Activated T-helper 1 cell treated with anti-CD3 and anti-CD28 coated beads, Interleukin-2, amount 50 U/mL, for 16 hours (primary cell): ENCODE results near the gene NAIF1.

ENCODE experiments used
- DNase-seq, 2 donors: peaks; one replicate each; pipeline ENCODE4 v3.0.0-alpha.2; 2020; ENCODE audit warnings: low read depth in 1 of 2, low spot score in 1 of 2

Gene NAIF1

GRCh38 chr9:128102861-128103588 lies 35.9 kb upstream of the NAIF1 start:
- DNase-seq = no peak

DNA sequence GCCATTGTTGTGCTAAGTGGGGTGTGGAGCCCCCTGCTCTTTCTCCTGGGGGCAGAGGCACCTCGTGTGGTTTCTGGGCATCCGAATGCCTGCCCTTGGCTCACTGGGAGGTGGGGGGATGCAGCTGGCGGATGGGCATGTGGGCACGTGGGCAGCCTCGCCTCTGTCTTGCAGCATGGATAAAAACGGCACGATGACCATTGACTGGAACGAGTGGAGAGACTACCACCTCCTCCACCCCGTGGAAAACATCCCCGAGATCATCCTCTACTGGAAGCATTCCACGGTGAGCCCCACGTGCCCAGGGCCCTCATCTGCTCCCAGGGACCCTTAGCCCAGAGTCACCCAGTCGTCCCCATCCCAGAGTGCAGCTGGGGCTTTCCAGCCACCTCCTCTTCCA lies 35.1 kb upstream of the NAIF1 start:
- no peak for DNase-seq

DNA sequence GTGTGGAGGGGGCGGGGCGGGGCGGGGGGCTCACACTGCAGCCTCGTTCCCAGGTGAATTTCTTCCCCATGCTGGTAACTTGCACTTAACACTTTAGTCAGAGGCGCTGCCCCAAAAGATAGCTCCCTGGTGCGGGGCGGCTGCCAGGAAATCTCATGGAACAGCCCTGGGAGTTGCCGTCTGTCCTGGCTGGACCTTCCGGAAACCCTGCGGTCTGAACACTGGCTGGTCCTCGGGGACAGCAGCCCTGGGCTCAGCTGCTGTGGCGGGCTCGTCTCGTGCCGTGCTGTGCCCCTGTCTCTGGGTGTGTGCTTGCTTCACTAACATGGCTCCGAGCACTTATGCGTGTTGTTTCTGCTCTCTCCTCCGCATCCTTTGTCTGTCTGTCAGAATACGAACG lies 34.6 kb upstream of the NAIF1 start:
- no peak for DNase-seq

GRCh38 chr9:128101231-128101661 lies 34.1 kb upstream of the NAIF1 start:
- DNase-seq = no peak

- no peak for DNase-seq
Measured at GRCh38 chr9:128100581-128100980, 33.5 kb upstream of the NAIF1 start.

GRCh38 chr9:128099932-128100491 lies 32.9 kb upstream of the NAIF1 start:
- DNase-seq = no peak

GRCh38 chr9:128099231-128099931 lies 32.3 kb upstream of the NAIF1 start:
- no peak for DNase-seq

DNA sequence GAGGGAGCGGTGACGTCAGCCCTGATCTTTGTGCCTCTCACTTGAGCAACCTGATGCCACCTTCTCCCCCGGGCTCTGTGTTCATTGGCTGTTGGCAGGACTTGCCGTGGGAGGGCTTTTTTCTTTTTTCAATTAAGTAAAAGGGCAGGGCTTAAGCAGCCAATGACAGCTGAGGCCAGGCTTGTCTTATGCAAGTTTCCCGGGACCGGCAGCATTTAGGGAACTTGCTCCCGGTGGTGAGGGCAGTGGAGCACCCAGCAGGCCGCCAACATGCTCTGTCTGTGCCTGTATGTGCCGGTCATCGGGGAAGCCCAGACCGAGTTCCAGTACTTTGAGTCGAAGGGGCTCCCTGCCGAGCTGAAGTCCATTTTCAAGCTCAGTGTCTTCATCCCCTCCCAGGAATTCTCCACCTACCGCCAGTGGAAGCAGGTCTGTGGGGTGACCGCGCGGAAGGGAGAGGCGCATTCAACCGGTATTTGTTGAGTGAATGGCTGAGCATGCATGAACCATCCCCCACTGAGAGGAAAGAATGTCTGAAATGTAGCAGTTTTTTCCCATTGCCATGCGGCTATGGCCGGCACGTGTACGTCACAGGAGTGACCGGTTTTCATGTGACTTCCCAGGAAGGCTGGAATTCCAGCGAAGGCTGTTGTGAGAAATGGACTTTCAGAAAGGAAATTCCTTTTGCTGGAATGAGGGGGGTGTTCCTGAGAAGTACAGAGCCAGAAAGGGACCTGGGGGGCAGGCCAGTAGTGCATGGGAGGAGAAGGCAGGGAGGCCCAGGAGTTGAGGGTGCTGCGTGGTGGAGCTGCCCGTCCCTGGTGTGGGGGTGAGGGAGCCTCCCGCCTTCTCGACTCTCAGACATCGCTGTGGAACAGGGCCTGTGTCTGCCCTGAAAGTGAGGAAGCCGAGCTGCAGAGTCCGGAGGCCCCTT lies 31.4 kb upstream of the NAIF1 start:
- peak in 1 of 2 donors; percentile 21 for DNase-seq

DNA sequence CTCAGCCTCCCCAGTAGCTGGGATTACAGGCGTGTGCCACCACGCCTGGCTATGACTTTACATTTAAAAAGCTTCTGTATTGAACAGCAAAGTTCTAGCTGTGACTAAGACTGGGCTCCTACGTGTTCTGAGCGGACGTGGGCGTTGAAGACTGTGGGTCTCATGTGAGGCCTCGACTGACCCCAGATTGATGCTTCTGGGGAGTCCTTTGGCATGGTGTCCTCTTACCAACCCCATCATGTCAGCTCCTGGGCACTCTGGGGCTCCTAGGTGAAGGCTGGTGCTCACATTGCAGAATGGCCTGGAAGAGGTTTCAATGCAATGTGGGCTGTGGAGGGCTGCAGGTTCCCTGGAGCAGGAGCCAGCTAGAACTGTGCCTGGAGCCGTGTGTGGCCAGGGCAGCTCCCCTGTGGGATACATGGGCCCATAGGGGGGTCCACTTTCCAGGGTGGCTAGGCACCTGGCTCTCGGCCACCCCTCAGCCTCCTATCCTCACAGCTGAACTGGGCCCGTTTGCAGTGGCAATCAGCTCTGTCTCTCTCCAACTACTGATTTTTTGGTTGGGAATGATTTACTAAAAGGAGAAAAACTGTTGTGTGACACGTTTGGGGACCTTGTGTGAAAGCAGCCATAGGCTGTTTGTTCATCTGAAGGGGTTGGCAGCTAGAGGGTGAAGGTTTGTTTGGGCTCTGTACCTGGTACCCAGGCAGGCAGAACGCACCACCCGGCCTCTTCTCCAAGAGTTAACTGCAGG lies 30.6 kb upstream of the NAIF1 start:
- no peak for DNase-seq

GRCh38 chr9:128096616-128097536 lies 29.8 kb upstream of the NAIF1 start:
- no peak for DNase-seq

DNA sequence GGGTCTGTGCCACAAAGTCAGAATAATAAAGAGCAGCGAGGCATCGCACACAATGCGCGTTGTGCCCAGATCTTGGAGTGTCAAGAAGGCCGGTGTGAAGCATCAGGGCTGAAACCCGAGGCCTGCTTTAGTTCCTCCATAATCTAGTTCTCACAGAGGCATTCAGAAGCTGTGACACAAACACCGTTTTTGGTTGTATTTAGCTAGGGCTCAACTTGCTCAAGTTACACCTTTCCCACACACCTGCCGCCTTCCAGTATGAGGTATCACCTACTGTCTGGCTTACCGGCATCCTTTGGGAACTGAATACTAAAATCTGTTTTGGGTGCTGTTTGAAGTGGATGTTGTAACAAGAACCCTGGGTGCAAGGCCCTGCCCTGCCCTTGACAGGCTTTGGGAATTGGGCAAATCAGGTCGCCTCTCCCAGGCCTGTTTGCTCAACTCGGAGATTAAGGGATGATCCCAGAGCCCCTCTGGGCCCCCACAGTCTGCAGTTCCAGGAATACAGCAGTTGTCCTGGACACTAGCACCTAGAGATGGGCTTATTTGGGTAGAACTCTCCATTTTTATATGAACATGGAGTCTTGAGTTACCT lies 27.9 kb upstream of the NAIF1 start:
- DNase-seq = no peak

DNA sequence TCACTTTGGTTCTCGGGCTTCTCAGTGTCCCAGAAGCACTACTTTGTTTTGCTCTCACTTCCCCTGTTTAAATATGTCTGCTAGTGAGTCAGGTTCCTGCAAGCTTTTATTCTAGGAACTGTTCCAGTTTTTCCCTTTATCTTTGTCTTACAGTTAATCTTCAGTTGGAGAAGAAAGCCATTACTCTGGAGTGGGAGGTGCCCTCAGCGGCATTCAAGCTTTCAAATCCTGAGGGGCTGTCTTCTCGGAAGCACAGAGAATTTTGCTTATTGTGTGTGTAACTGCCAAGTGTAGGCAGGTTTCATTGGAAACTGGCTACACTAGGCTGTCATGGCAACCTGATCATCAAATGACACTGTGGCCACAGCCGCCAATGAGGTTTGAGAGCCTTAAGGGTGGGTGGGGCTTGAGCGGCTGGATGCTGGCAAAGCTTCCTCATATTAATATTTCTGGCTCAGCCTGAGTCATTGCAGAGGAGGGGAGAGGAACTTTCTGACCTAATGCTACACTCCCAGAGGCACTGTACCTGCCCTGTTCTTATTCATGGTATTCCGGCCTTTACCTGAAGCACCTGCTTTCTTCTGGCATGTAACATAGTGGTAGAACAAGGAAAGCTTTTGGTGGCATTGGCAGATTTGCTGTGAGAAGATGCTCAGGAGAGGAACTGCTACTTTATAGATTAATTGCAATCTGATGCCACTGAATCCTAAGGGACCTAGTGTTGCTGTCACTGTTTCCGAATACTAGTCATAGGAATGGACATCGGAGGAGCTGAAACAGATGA lies 27.2 kb upstream of the NAIF1 start:
- DNase-seq = peak in 1 of 2 donors; percentile 61

DNA sequence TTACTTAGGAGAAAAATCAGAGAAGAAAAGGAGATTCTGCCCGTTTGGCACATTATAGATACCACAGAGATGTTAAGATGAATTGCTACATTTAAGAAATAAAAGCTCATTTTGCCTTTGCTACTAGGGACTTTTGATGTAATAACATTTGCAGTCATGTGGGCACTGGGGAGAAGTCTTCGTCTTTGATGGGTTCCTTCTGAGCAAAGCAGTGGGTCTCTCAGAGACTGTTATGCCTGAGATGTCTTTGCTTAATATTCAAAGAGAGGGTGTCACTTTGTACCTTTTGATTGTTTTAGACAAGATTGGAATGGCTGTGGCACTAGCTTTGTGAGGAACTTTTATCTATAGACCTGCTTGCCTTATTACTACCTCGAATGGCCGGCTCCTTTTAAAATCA lies 25.9 kb upstream of the NAIF1 start:
- DNase-seq = no peak

- no peak for DNase-seq
Measured at GRCh38 chr9:128092199-128092977, 25.3 kb upstream of the NAIF1 start.

GRCh38 chr9:128091571-128091970 lies 24.5 kb upstream of the NAIF1 start:
- DNase-seq = no peak

DNA sequence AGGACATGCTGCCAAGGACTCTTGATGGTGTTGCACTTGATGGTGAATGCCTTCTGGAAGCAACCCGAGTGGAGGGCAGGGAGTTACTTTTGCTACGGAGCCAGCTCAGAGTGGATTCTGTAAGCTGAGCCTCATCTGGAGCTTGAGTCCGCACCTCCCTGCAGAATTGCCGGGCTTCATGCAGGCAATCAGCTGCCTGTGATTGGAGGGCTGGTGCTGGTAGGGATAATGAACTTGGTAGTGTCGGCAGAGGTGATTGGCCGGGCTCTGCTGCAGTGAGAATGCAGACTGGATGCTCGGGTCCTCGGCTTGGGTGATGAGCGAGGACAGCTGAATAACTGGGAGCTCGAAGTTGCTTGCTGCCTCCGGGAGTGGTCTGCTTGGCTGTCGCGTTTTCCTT lies 24.0 kb upstream of the NAIF1 start:
- DNase-seq = no peak

GRCh38 chr9:128089299-128089698 lies 22.2 kb upstream of the NAIF1 start:
- no peak for DNase-seq
